ENCODE measurements around the gene CCL17.
"Not testable (repeated sequence)": the region's sequence is repeated elsewhere in the genome, so short reads cannot be mapped to it uniquely, and the experiment has no call there.

CCL17 gene

GRCh38 chr16:57403965-57404817 lies at the start of gene CCL17:
CCL17 (plus strand) TSS chr16:57404767; CDS start chr16:57413933, 9,166 bp downstream.
- DNase-seq (ENCODE audit: low read depth), result no peak

DNA sequence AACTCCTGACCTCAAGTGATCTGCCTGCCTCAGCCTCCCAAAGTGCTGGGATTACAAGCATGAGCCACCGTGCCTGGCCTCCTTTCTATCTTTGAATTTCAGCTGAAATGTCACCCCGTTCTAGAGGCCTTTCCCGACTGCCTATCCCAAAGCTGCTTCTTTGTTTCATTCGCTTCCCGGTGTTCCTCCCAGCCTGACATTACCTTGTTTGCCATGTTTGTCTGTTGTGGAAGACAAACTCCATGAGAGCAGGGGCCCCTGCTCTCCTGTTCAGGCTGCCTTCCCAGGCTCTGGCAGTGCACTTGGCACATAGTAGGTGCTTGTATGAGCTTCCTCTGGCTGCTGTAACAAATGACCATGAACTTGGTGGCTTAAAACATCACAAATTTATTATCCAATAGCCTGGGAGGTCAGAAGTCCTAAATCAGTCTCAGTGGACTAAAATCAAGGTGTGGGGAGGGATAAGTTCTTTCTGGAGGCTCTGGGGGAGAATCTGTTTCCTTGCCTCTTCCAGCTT lies 48.6 kb upstream of the CCL17 start:
- no peak for DNase-seq (ENCODE audit: low read depth)

GRCh38 chr16:57356547-57356946 lies 48.0 kb upstream of the CCL17 start:
- DNase-seq (ENCODE audit: low read depth), result no peak

DNA sequence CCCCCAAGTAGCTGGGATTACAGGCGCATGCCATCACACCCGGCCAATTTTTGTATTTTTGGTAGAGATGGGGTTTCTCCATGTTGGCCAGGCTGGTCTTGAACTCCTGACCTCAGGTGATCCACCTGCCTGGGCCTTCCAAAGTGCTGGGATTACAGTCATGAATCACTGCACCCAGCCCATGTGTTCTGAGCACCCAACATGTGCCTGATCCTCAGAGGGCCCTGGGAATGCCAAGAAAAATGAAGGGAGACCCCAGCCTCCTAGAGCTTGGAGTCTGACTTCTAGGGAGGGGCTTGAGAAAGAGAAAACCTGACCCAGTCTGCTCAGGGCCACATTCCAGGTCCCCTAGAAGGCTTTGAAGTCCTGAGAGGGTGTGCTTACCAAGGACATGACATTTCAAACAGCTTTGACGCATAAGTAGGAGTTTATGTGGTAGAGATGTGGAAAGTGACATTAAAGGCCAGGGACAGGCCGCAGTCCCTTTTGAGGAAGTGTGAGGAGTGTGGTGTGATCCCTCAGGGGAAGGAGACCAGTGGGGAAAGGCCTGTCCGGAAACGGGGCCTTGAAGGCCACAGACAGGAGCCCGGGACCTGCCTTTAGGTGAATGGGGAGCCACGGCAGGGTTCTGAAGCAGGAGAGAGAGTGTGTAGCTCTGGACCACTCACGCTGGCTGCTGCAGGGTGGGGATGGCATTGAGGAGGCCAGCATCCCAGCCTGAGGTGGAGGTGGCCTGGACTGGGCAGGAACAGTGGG lies 47.1 kb upstream of the CCL17 start:
- no peak for DNase-seq (ENCODE audit: low read depth)

- no peak for DNase-seq (ENCODE audit: low read depth)
Measured at GRCh38 chr16:57358086-57358420, 46.5 kb upstream of the CCL17 start.

GRCh38 chr16:57358527-57359095 lies 46.0 kb upstream of the CCL17 start, which contains the start of gene CCL22:
CCL22 (plus strand) TSS chr16:57358783; CDS start chr16:57358817, 34 bp downstream.
- no peak for DNase-seq (ENCODE audit: low read depth)

DNA sequence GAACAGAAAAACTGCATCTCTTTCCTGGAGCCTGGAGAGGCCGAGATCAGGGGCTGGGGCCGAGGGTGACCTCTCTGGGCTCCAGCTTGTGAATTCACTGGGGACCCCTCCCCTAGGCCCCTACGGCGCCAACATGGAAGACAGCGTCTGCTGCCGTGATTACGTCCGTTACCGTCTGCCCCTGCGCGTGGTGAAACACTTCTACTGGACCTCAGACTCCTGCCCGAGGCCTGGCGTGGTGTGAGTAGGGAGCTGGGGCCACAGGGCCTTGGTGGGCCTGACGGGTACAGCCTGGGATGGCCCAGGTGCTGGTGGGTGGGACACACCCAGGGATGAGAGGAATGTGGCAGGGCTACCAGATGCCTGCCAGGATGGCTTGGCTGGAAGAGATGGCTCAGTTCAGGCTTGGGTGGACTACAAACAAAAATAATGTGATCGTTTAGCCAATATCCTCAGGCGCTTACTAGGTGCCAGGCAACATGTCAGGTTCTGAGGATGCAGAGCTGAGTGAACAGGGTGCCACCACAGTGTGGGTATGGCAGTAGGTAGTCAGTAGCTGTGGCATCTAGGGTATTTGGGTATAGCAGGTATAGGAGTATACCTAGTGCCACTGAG lies 44.1 kb upstream of the CCL17 start:
- DNase-seq (ENCODE audit: low read depth), result no peak

GRCh38 chr16:57361404-57361803 lies 43.2 kb upstream of the CCL17 start:
- no peak for DNase-seq (ENCODE audit: low read depth)

DNA sequence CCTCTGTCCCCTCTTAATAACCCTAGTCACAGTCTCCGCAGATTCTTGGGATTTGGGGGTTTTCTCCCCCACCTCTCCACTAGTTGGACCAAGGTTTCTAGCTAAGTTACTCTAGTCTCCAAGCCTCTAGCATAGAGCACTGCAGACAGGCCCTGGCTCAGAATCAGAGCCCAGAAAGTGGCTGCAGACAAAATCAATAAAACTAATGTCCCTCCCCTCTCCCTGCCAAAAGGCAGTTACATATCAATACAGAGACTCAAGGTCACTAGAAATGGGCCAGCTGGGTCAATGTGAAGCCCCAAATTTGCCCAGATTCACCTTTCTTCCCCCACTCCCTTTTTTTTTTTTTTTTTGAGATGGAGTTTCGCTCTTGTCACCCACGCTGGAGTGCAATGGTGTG lies 40.4 kb upstream of the CCL17 start:
- DNase-seq (ENCODE audit: low read depth), result no peak

DNA sequence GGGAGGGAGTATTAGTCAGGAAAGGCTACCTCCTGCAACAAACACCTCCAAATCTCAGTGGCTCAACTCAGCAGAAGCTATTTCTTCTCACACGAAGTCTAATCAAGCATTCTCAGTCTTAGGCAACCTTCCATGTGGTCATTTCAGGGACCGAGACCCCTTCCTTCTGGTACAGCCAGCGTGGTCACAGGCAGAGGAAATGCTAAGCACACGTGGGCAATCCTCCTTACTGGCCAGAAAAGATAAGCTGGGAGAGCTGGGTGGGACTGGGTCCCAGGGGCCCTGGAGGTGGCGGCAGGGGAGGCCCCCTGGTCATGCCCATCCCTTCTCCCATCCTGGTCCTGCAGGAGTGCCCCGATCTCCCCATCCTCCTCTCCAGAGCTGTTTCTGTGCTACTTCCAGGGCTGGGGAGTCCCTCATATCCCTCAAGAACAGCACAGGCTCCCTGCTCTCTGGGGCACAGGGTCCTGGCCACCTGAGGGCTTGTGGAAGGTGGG lies 38.0 kb upstream of the CCL17 start:
- DNase-seq (ENCODE audit: low read depth), result no peak

GRCh38 chr16:57367116-57367752 lies 37.3 kb upstream of the CCL17 start:
- DNase-seq (ENCODE audit: low read depth), result no peak

- no peak for DNase-seq (ENCODE audit: low read depth)
Measured at GRCh38 chr16:57371494-57372371, 32.8 kb upstream of the CCL17 start.

- no peak for DNase-seq (ENCODE audit: low read depth)
Measured at GRCh38 chr16:57372372-57373116, 32.0 kb upstream of the CCL17 start, which contains the start of gene CX3CL1. CX3CL1 (plus strand) TSS chr16:57372490; CDS start chr16:57372569, 79 bp downstream.

GRCh38 chr16:57373117-57373947 lies 31.2 kb upstream of the CCL17 start:
- DNase-seq (ENCODE audit: low read depth), result no peak

DNA sequence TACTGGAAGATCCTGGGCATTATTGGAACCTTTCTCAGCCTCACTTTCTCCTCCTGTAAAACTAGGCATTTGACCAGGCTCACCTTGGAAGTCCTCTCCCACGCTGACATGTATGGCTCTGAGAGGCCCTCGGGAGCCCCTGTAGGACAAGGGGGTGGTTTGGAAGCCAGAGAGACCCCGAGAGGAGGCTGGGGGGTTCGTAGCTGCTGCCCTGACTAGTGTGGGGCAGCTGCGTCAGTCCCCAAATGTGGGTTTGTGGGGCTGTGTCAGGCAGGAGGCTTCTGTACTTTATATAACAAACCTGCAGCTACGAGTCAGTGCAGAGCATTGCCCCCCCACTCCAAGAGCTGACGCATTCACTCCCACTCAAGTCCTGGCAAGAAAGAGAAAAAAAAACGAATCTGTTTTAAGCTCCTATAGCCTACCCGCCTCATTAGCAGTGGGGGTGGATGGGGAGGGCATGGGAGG lies 30.5 kb upstream of the CCL17 start:
- no peak for DNase-seq (ENCODE audit: low read depth)

DNA sequence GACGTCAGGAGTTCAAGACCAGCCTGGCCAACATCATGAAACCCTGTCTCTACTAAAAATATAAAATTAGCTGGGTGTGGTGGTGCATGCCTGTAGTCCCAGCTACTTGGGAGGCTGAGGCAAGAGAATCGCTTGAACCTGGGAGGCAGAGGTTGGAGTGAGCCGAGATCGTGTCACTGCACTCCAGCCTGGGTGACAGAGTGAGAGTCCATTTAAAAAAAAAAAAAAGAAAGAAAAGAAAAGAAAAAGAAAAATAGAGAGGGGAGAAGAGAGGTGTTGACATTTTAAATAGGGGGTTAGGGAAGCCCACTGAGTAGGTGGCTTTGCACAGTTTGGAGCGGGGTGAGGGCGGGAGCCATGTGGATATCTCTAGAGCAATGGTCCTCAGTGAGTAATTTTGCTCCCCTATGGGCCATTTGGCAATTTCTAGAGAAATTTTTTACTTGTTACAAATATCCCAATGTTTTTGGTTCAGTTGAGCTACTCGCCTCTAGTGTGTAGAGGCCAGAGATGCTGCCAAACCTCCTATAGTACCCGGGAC lies 29.6 kb upstream of the CCL17 start:
- DNase-seq (ENCODE audit: low read depth), result not testable (repeated sequence)

- DNase-seq (ENCODE audit: low read depth), result no peak
Measured at GRCh38 chr16:57376313-57376818, 28.2 kb upstream of the CCL17 start.
